D721Med (cell line): ENCODE data around the gene UBE2F.

ENCODE experiments used
- DNase-seq: peaks from one replicate; pipeline ENCODE4 v3.0.0; 2011; ENCODE audit warnings: low spot score; ENCODE audit not compliant: insufficient read length
- FAIRE-seq: peaks from 2 replicates; lab custom pipeline; 2011; peaks lifted over from hg19 to GRCh38; lab: Jason Lieb, UNC
- TF ChIP-seq, protein P1 (sequence below): IDR thresholded peaks from 2 replicates; pipeline ENCODE4 v1.5.1; 2012; ENCODE audit warnings: mild to moderate bottlenecking, control low read depth; ENCODE audit not compliant: insufficient read depth; ENCODE audit errors: missing control alignments

UBE2F gene

DNA sequence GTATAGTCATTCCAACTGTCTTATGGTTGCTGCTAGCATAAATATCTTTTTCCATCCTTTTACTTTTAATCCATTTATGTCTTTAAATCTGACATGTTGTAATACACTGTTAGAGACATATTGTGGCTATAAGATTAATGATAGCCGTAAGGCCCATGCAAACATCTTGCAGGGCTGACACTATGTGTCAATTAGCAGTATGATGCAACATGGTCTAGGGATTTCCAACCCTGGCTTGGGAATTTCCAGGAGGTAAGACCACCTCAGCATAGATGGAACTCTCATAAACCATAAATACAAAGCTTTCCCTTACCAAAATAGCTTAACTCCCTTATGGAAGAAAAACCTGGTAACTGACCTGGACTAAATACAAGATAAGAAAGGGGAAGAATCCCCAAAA is 110.5 kb downstream of the UBE2F start:
- FAIRE-seq (peak; percentile 41), DNase-seq (no peak)
- TF ChIP-seq, protein P1, sequence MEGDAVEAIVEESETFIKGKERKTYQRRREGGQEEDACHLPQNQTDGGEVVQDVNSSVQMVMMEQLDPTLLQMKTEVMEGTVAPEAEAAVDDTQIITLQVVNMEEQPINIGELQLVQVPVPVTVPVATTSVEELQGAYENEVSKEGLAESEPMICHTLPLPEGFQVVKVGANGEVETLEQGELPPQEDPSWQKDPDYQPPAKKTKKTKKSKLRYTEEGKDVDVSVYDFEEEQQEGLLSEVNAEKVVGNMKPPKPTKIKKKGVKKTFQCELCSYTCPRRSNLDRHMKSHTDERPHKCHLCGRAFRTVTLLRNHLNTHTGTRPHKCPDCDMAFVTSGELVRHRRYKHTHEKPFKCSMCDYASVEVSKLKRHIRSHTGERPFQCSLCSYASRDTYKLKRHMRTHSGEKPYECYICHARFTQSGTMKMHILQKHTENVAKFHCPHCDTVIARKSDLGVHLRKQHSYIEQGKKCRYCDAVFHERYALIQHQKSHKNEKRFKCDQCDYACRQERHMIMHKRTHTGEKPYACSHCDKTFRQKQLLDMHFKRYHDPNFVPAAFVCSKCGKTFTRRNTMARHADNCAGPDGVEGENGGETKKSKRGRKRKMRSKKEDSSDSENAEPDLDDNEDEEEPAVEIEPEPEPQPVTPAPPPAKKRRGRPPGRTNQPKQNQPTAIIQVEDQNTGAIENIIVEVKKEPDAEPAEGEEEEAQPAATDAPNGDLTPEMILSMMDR: no peak

DNA sequence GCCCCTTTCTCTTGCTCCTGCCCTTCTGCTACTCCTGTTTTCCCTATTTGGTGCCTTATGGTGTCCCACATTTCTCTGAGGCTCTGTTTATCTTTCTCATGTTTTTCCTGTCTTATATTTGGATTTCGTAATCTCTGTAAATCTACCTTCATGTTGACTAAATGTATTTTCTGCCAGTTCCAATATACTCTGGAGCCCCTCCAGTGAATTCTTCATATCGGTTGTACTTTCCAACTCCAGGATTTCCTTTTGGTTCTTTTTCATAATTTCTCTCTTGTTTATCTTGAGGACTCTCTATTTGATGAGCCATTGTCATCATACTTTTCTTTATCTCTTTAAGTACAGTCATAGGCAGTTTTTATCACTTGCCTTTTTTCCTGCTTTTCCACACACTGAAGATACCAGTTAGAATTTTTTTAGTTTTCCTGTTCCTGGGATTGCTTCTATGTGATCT is 113.1 kb downstream of the UBE2F start:
- DNase-seq (no peak), FAIRE-seq (no peak)
- TF ChIP-seq, protein P1: no peak

DNA sequence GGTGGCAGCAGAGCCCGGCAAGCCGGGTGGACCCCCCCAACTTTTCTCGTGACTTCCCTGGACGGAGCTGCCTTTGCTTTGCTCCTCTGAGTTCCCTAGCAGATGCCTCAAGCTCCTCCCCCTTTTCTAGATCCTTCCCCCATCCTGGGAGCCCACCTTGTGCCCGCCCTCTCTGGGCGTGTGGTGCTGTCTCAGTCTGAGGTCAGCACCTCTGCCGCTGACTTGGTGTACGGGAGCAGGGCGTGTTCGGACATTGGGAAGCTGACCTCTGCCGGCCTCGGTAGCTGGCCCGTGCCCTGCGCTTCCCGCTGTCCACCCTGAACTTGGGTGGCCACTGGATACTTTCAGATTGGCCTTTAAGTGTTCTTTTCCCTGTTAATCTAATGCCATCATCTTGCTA is 113.7 kb downstream of the UBE2F start:
- TF ChIP-seq, protein P1: no peak
- DNase-seq (no peak), FAIRE-seq (no peak)

DNA sequence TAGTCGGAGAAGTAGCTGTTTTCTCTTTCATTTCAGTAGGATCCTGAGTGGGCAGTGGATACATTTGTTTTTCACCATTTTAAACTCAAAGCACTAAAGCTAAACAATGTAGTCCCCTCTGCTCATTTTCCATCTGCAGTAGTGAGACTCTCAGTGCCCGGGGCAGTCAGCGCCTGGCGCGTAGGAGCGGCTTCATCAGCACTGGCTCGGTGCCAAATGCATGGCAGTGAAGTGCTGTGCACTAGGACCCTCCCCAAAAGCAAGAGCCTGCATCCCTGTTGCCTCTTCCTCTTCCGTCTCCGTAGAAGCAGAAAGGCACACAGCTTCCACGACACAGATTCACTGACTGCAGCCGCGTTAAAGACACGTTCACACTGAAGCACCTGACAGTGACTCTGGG is 114.3 kb downstream of the UBE2F start:
- TF ChIP-seq, protein P1: no peak
- DNase-seq: no peak
- no peak for FAIRE-seq

DNA sequence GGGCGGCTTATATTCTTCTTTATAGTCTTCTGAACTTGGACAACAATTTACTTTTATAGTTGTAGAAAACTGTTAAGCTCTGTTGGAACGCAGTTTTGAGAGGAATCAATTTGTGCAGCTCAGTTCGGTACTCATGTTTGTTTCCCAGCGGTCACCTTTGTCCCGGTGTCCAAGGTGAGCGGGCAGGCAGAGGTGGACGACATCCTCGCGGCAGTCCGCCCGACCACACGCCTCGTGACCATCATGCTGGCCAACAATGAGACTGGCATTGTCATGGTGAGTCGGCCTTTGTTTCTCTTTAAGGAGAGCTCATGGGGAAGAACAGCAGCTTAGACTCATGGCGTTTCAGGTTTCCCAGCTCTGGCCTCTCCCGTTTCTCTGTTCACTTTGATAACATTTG is 114.7 kb downstream of the UBE2F start:
- TF ChIP-seq, protein P1: no peak
- FAIRE-seq (no peak), DNase-seq (no peak)

DNA sequence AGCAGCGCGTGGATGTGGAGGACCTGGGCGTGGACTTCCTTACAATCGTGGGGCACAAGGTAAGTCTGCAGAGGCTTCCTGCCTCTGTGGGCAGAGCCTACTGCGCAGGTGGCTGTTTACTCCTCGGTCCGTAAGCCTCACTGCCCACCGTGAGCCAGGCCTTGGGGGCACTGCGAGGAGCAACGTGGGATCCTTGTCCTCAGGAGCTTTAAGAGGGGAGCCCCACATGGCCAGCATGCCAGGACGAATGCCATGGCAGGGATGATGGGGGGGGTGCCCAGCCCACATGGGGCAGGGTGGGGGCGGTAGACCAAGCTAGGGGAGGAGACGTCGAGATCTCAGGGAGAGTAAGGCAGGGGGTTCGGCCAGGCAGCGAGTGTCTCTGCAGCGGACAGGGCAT is 115.3 kb downstream of the UBE2F start:
- DNase-seq (no peak), FAIRE-seq (no peak)
- TF ChIP-seq, protein P1: no peak

DNA sequence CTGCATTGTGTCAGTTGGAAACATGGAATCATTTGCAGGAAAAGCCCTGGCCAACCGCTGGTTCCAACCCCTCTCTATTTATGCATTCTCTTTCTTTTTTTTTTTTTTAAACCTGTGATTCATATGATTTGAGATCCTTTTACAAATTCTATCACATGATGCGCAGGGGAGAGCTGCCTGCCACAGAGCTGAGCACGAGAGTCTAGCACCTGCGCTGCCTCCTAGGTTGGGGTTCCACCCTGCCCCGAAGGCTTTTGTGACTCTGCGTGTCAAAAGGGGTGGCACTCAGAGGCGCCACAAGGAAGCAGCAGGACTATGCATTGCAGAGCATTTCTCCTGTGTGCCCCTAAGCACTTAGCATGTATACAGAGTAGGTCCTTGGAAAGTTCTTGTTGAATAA is 116.0 kb downstream of the UBE2F start:
- DNase-seq (no peak), FAIRE-seq (no peak)
- TF ChIP-seq, protein P1: no peak
